ENCODE results near the gene RIPOR3.
A peak's percentile ranks its signal among the peaks of the same experiment; 100 is the strongest.
"Not testable (repeated sequence)": the region's sequence is repeated elsewhere in the genome, so short reads cannot be mapped to it uniquely, and the experiment has no call there.

RIPOR3 gene

GRCh38 chr20:50574586-50574985 lies 116.8 kb downstream of the RIPOR3 start:
- Histone ChIP-seq H3K4me1 (peaks cover 29% of the 10 kb centered on the region), H3K36me3 (peaks cover 32% of the 10 kb centered on the region), H3K4me3 (ENCODE audit: low read depth, low read length) (no peak overlapping the region), H3K9me3 (no peaks in the 10 kb centered on the region), H3K27me3 (no peaks in the 10 kb centered on the region)
- no peak for TF ChIP-seq CTCF (IDR thresholded peaks at IDR 0.05; ENCODE audit: low read depth, low read length)
- DNase-seq, result no peak

GRCh38 chr20:50574108-50574507 lies 117.2 kb downstream of the RIPOR3 start:
- no peak overlapping the region for H3K4me3 ChIP-seq (ENCODE audit: low read depth, low read length)
- H3K4me1 ChIP-seq, result peaks cover 29% of the 10 kb centered on the region
- no peaks in the 10 kb centered on the region for H3K9me3 ChIP-seq
- H3K36me3 ChIP-seq, result peaks cover 27% of the 10 kb centered on the region
- DNase-seq, result no peak
- H3K27me3 ChIP-seq, result no peaks in the 10 kb centered on the region
- TF ChIP-seq CTCF (IDR thresholded peaks at IDR 0.05; ENCODE audit: low read depth, low read length), result no peak

GRCh38 chr20:50572938-50573777 lies 118.2 kb downstream of the RIPOR3 start:
- H3K27me3 ChIP-seq, result no peaks in the 10 kb centered on the region
- H3K36me3 ChIP-seq, result peaks cover 24% of the 10 kb centered on the region
- no peaks in the 10 kb centered on the region for H3K9me3 ChIP-seq
- DNase-seq, result peak; percentile 65
- H3K4me3 ChIP-seq (ENCODE audit: low read depth, low read length), result no peak overlapping the region
- H3K4me1 ChIP-seq, result peaks cover 29% of the 10 kb centered on the region
- no peak for TF ChIP-seq CTCF (IDR thresholded peaks at IDR 0.05; ENCODE audit: low read depth, low read length)

GRCh38 chr20:50571466-50571865 lies 119.9 kb downstream of the RIPOR3 start:
- DNase-seq, result no peak
- peaks cover 28% of the 10 kb centered on the region for H3K36me3 ChIP-seq
- H3K4me3 ChIP-seq (ENCODE audit: low read depth, low read length), result no peak overlapping the region
- H3K27me3 ChIP-seq, result no peaks in the 10 kb centered on the region
- peaks cover 29% of the 10 kb centered on the region for H3K4me1 ChIP-seq
- H3K9me3 ChIP-seq, result no peaks in the 10 kb centered on the region
- TF ChIP-seq CTCF (IDR thresholded peaks at IDR 0.05; ENCODE audit: low read depth, low read length), result no peak

- Histone ChIP-seq H3K4me1 (peaks cover 29% of the 10 kb centered on the region), H3K9me3 (no peaks in the 10 kb centered on the region), H3K4me3 (ENCODE audit: low read depth, low read length) (no peak overlapping the region), H3K27me3 (no peaks in the 10 kb centered on the region), H3K36me3 (peaks cover 21% of the 10 kb centered on the region)
- no peak for DNase-seq
- TF ChIP-seq CTCF (IDR thresholded peaks at IDR 0.05; ENCODE audit: low read depth, low read length), result peak; percentile 60
Measured at GRCh38 chr20:50569864-50570836, 121.2 kb downstream of the RIPOR3 start.

GRCh38 chr20:50569487-50569863 lies 121.9 kb downstream of the RIPOR3 start:
- peaks cover 18% of the 10 kb centered on the region for H3K36me3 ChIP-seq
- not testable (repeated sequence) for DNase-seq; H3K9me3 ChIP-seq; H3K27me3 ChIP-seq; H3K4me3 ChIP-seq (ENCODE audit: low read depth, low read length)
- peaks cover 29% of the 10 kb centered on the region for H3K4me1 ChIP-seq

Data from BE2C (cell line).